ENCODE measurements around the gene TEX51.

GRCh38 chr2:126856403-126856802 lies 42.3 kb upstream of the TEX51 start:
- no peak for TF ChIP-seq CTCF (IDR thresholded peaks at IDR 0.05)
- TF ChIP-seq REST (IDR thresholded peaks at IDR 0.05; ENCODE audit: low read depth, low read length): no peak
- no peak for TF ChIP-seq POLR2AphosphoS5 (IDR thresholded peaks at IDR 0.05; ENCODE audit: low read depth, low read length)
- TF ChIP-seq EZH2phosphoT487 (IDR thresholded peaks at IDR 0.05; ENCODE audit: borderline replicate concordance, low read depth): no peak
- no peak for TF ChIP-seq CHD2 (IDR thresholded peaks at IDR 0.05; ENCODE audit: low read length, partially characterized antibody)
- no peak for TF ChIP-seq RAD21 (IDR thresholded peaks at IDR 0.05; ENCODE audit: low read length)
- no peak for TF ChIP-seq SIN3A (IDR thresholded peaks at IDR 0.05; ENCODE audit: borderline replicate concordance, low read depth, low read length)

Measured in SK-N-SH (cell line).